HG03558 (cell line): ENCODE results near the gene FTO.

Source experiments
- ATAC-seq: cut with Tn5 transposase; IDR thresholded peaks from one replicate; pipeline ENCODE4 v1.9.1; 2021; ENCODE audit warnings: moderate number of reproducible peaks; ENCODE audit not compliant: unreplicated experiment; ENCODE audit errors: extremely low read depth

The FTO gene

DNA sequence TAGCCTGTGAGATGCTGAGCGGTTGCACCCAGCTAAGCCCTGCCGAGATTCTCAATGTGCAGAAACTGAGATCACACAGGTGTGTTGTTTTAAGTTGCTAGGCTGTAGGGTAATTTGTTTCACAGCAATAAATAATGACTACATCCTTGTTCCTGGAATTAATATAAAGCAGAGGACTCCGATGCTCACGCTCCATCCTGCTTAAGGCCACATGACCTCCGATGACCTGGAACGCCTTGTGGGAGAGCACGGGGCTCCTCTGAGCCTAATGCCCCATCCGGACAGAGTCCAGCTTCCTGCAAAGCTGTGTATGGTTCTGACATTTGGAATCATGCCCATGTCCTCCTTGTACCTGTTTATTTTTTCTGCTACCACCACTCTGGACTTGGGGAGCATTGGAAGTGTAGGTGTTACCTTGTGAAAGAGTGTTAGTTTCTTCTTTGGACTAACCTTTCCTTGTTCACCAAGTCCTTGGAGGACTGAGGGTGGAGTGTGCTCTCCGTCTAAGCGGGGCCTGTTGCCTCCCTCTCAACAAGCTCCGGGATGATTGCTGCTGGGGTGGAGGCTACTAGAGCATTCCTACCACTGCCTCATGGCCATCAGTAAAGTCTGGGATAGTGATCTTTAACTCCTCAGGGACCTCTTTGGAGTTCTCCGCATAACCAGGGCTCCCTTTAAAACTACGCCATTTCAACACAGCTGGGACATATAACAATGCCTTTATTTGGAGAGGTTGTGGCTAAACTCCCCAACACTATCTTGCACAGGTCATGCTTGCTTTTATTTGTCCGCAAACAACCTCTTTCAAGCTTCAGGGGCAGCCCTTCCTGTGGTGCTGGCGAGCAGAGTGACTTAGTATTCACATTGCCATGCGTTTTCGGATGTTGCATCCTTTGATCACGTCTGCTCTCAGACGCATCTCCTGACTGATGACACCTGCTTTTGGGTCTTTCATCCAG is 457.3 kb downstream of the FTO start:
- no peak for ATAC-seq

DNA sequence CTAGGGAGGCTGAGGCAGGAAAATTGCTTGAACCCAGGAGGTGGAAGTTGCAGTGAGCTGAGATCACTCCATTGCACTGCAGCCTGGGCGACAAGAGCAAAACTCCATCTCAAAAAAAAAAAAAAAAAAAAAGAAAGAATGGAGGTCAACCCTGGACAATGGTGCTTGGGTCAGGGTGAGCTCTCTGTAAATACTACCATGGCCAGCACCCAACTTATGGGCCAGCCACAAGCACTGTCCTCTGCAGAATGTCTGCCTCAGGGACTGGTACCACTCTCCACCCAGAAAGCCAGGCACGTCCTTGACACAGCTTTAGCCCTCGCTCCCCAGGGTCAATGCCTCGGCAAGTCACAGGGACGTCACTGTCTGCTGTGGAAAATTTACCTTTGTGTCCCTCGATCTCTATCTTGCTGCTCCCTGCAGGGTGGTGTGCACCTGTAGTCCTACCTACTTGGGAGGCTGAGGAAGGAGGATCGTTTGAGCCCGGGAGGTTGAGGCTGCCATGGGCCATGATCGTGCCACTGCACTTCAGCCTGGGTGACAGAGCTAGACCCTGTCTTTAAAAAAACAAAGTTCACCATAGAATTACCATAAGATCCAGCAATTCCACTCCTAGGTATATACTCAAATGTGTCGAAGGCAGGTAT is 459.4 kb downstream of the FTO start:
- ATAC-seq = no peak

DNA sequence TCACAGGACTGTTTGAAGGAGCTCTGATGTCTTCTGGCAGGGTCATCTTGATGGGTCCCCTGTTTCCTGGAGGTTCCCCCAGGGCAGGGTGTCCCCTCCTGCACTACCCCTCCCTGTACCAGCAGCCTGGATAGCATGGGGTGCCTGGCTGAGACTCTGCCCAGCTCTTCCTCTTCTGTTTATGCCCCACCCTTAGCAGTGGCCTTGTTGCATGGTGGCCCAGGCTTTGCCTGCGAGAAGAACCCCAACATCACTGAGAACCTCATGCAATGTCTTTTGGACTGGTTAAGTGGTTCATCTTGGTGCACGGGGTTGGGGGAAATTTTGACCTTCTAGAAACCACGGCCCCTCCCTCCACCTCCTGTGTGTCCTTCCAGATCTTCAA is 460.8 kb downstream of the FTO start:
- no peak for ATAC-seq

DNA sequence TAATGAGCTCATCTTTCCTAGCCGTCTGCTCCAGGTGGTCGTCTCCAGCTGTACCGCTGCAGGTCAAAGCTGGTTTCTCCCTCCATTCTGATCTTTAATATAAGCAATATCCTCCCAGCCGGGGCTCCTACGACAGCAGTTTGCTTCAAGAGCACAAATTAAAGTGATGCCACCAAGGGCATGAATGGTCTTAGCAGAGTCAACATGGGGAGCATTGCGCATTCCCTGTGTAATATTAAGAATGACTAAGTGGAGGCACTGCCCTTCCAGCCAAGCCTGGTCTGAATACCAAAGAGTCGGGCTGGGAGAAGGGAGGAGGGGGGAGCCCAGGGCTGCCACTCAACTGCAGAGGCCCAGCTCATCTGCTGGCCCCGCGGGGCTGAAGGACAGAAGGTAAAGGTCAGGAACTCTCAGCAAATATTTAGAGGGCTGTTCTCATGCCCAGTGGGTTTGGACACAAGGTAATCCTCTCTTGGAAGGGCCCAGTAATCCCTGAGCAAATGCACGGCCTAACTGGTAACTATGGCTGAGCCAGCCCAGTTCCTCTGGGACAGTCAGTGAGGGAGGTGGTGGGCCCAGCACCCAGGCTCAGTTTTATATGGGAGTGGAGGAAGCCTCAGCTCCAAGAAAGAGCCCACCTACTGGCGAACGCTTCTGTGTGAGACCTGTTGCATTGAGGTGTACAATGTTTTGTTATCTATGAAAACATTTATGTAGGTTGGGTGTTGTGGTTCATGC is 461.4 kb downstream of the FTO start:
- no peak for ATAC-seq

DNA sequence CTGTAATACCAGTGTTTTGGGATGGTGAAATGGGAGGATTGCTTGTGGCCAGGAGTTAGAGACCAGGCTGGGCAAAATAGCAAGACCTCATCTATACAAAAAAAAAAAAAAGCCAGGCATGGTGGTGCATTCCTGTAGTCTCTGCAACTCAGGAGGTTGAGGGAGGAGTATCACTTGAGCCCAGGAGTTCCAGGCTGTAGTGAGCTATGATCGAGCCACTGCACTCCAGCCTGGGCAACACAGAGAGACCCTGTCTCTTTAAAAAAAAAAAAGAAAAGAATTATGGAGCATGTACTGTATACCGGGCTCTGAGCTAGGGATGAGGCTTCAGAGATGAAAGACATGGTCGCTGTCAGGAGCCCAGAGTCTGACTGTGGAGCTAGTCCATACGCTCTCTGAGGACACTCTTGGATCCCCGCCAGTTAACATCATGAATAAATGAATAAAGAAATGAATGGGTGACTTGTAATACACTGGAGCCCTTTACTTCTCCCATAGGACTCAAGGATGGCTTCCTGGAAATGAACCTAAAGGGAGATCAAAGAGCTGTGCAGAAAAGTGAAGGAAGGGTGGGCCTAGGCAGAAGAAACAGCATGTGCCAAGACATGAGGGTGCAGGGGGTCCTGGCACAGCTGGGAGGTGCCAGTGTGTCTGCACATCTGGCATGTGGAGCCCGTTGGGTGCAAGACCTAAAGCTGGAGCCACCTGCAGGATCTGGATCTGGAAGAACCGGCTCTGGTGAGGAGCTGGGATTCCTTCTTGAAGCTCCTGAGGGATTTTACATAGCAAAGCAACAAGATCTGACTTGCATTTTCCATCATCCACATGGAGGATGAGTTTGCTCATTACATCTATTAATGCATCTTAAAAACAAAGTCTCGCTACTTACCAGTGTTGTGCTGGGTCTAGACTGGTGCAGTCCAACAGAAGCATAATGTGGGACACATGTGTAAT is 462.2 kb downstream of the FTO start:
- no peak for ATAC-seq

DNA sequence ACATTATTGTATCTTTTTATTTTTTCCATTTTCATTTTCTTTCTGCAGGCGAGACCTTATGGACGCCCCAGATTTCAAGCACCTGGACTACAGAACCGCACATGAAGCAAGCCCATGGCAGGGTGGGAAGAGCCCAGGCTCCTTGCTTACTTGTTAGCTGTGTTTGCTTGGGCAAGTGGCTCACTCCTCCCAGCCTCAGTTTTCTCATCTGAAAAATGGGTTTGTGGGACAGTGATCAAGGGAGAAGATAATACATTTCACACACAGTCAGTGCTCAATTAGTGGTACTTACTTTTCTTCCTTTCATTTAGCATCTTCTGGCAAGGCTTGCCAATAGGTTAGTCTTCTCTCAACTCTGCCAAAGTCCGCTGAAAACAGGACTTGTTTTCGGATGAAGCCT is 465.2 kb downstream of the FTO start:
- no peak for ATAC-seq

DNA sequence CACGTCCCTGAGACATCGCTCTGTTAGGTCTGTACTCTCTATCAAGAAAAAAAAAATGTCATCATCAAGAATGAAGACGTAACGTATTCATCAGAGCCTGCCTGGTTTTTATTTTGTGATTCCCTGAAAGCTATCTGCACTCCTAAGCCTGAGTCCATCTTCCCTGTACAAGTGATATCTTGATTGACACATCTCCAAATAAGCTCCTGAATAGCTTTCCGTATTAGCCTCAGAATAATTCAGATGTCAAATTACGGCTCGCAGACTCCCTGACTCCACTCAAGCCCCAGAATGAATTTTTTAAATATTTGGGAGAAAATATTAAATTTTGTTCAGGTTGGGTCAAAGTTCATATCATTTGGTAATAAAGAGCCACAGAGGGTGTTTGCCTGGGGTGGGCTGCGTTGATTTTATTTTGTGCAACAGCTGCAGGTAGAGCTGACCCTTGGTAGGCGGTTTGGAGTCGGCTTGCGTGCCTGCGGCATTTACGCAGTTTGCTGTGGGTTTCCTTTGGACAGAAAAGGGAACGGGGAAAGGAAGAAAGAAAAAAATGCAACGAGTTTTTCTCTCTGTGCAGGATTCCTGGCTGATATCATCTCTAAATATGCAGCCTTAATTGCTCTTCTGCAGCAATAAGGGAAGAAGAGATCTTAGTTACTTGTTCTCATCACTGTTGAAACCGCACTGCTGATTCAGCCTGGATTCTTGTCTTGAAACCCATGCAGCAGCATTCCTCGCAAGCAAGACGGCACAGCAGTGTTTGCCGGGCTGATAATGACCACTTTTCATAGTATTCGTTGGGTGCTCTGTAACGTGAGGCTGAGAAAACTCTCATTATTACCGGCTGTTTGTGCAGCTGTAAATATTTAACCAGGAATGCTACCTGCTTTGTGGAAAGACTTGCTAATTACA is 467.9 kb downstream of the FTO start:
- ATAC-seq = no peak

DNA sequence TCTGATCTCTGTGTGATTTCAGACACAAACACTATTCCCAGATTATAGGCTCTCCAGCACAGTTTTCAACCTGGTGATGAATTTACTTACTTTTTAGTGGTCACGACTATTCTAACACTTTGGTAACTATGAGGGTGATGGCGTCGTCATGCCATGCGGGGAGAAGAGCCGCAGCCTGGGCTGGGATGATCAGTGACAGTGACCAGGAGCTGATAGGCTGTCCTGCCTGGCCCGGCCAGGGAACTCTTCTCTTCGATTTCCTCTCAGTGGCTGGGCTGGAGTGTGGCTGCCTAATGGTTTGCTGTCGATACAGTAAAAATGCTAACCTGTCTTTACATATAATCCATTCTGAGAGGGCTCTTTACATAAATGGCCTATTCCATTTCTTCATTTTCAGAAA is 469.5 kb downstream of the FTO start:
- no peak for ATAC-seq

DNA sequence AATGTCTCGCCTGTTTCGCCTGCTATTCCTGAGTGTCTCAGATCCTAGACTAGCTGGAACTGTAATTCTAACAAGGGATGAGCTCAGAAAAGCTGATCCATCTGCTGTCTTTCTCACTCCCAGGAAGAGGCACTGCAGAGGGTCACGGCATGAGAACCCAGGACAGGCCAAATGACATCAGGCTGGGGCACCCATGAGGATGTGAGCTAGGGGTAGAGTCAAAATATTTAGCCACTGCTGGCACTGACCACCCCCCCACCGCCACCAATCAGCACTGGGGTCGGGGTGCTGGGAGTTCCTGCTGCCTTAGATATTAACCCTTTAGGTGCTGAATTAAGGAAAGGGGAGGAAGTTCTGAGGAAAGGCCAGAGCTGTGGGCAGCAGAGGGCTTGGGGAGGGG is 470.2 kb downstream of the FTO start:
- no peak for ATAC-seq

DNA sequence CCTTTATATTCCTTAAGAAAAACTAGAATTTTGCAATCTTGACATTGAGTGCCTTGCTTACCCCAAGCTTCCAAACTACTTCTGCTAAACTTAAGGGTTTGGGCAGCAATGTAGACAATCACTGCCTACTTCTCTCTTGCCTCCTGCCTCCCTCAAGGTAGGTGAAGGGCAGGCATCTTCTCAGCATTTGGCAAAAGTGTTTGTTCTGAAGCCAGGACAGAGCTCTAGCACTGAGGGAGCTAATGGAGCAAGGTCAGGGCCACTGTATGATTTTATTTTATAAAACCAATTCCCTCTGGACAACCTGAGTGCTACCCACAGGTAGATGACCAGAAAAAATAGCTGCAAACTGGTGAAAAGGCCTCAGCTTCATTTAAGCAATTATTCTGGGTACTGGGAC is 470.8 kb downstream of the FTO start:
- ATAC-seq = no peak

DNA sequence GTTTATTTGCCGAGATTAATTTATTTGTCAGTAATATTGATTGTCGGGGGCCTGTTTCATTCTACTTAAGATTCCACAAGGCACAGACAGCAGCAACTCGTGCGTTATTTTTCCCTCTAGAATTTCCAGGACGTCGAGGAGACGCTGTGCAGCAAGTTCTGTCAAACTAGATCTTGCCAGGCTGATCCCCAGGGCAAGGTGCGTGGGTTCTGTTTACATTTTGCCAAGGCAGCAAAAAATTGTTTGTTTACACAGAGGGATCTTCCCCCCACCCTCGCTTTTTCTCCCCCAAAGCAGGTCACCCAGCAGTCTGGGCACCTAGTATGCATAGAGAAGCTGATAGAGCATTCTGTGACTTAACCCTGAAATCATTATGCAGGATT is 471.2 kb downstream of the FTO start:
- ATAC-seq = no peak

DNA sequence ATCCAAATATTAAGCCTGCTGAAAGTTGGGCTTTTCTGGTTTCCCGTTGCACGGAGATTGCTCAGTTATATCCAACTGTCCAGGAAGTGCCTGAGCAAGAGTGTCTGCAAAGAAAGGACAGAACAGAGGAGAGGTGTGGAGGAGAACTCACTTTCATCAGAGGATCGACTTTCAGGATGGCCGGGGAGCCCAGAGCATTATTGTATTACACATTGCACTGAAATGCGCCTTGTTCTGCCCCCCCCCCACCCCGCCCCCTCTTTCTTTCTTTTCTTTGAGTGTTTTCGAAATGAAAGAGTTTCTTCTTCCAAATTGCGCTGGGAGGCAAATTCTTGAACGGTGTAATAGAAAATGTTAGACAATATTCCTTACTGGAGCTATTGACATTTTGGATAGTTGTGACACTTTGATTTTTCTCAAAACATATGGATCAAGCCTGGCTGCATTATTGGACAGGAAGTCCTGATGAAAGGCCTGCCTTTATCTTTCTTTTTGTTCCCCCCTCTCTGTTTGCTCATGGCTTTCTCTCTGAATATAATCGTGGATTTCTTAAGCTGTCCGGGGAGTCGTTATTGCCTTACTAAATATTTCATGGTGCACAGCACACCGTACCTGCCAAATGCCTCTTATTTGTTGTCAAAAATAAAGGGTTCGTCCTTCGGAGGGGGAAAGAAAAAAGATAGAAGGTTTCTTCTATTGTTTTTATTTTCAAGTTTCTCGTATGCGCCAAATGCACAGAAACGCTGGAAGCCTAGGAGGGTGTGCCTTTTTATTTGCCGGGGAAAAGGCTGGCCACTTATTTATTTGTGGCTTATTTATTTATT is 471.8 kb downstream of the FTO start:
- ATAC-seq = no peak

DNA sequence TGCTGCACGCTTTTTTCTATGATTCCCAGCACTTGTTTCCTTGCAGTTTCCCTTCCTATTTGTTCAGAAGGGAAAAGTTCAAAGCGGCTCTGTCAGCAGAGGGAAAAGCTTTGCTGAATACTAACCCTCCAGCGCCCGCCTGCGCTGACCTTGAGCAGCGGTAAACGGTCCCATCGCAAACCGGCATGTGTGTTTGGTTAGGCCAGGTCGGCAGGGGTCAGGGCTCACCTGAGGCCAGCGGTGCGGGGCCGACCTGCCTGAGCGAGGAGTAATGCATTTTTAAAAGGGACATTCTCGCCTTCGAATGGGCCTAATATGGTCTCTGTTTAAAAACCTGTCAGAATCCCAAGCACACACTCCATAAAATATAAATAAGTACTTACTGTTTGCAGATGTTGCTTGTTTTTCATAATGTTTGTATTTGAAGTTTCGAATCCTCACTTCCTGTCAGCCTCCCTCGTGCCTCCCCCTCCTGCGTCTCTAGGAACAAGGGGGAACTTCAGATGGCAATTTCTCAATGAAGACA is 472.5 kb downstream of the FTO start:
- no peak for ATAC-seq

DNA sequence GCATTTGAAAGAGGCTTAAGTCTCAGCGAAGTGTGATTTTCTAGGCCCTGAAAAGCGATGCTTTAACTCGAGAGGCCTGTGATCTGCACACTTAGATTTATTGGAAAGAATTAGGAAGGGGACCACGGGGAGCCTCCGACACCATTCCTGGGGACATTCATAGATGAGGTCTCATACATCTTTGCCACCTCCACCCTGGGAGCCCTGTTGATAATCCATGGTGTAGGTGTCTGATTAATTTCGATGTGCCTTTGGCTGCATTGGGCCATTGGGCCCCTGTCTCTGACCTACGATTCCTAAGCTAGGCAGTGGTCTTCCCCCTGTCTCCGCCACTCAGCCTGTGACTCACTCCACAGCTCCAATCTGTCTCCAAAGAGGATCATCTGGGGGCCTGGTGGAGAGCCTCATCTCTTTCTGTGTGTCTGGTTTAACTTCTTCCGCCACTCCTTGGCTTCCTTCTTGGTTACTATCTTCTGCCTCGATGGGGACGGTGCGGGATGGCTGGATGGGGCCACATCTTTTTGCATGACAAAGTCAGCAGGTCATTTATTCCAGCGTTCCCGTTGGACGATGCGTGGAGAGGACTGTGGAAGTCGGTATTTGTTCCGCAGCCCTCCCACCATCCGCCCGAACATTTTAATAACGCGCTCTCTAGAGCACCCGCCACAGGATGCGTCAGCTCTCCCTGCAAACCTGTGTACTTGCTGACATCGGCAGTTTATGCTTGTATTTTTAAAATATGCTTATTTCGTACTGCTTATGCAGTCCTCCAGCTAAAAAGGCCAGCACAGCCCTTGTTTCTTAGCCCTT is 473.3 kb downstream of the FTO start:
- no peak for ATAC-seq

DNA sequence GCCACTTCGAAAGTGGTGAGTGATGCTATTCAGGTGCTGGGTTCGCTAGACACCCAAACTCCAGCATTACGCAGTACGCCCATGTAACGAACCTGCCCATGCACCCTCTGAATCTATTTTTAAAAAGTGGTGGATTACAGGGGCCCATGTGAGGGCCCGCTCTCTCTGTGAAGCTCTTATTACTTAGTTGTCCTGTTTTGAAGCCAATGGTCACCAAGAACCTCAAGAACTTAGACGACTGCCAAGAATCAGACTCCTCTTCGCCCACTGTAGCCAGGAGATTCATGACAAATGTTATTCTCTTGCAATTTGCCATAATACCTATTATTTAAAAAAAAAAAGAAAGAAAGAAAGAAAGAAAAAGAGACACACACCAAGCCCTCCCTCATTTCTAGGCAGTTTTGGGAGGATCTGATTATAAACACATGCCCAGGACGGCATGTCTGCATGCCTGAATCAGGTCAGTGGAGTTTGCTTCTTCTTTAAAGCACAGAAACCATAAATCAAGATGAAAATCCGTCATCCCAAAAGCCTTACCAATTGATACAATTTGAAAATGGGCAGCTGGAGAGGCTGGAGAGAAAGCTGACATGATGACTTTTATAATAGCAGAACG is 474.0 kb downstream of the FTO start:
- ATAC-seq = no peak

DNA sequence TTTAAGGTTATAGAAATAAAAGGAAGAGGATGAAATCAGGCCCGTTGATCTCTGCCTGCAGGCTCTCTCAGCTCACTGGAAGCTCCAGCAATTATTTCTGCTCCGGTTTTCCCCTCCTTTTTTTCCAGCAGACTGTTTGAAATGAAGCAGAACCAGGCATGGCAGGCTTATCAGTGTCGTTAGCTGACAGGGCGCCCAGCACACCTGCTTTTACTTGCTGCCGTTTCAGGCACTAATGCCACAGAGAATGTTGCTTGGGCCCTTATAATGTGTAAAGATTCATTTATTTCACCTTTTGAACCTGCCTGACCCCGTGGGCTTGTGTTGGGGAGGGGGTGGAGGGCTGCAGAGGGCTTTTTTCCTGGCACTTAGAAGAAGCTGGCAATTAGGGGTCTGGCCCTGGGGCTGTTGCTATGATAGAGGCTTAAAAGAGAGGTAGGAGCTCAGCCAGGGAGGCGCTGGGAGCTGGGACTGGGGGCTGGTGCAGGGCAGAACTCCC is 474.6 kb downstream of the FTO start:
- ATAC-seq = no peak
